ENCODE data around the gene TBX21.
"Not testable (repeated sequence)": the region's sequence is repeated elsewhere in the genome, so short reads cannot be mapped to it uniquely, and the experiment has no call there.

TBX21 gene

DNA sequence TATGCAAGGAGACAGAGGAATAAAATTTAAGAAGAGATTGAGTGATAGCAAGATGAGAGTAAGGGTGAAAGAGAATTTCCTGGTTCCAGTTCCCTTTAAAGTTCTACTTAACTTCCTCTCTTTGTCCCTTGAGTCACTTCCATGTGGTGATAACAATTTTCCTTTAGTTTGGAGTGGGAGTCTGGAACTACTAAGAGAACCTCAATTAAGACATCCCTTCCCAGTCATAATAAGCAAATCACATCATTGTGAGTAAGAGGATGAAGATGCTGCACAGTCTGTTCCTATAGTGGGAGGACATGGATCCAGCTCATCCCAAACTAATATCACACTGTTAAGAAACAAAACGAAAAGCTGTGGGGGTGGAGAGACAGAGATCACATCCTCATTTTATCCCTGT is 24.4 kb downstream of the TBX21 start:
- H3K27ac ChIP-seq = no peak overlapping the region
- no peak for DNase-seq (ENCODE audit: low read depth, low spot score)

DNA sequence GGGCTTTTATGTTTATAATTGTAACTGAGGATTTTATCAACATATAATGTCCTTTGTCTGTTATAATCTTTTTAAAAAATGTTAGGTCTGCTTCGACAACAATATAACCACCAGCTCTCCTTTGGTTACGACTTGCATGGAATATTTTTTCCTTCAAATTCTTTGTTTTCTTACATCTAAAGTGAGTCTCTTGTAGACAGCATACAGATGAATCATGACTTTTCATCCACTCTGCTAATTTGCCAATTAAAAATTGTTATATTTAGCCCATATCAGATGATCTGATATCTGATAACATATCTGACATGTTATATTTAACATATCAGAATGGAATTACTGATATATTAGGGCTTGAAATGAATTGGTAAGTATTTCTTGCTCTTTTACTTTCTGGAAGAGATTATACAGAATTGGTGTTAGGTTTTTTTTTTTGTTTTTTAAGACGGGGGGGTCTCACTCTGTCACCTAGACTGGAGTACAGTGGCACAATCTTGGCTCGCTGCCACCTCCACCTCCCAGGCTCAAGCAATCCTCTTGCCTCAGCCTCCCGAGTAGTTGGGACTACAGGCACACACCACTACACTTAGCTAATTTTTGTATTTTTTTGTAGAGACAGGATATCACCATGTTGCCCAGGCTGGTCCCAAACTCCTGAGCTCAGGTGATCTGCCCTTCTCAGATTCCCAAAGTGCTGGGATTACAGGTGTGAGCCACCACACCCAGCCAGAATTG is 27.5 kb downstream of the TBX21 start:
- no peak for DNase-seq (ENCODE audit: low read depth, low spot score)

DNA sequence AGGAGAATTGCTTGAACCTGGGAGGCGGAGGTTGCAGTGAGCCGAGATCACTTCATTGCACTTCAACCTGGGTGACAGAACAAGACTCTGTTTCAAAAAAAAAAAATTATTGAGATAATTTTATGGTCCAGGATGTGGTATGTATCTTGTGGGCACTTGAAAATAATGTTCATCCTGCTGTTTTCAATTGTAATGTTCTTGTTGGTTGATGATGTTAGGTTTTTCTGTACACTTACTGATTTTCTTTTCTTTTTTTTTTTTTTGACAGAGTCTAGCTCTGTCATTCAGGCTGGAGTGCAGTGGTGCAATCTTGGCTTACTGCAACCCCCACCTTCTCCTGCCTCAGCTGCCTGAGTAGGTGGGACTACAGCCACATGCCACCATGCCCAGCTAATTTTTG is 29.7 kb downstream of the TBX21 start:
- no peak overlapping the region for H3K27ac ChIP-seq
- no peak for DNase-seq (ENCODE audit: low read depth, low spot score)

More for the DNA sequence above, 27.5 kb downstream of the TBX21 start:
- H3K27ac ChIP-seq = no peak overlapping the region

DNA sequence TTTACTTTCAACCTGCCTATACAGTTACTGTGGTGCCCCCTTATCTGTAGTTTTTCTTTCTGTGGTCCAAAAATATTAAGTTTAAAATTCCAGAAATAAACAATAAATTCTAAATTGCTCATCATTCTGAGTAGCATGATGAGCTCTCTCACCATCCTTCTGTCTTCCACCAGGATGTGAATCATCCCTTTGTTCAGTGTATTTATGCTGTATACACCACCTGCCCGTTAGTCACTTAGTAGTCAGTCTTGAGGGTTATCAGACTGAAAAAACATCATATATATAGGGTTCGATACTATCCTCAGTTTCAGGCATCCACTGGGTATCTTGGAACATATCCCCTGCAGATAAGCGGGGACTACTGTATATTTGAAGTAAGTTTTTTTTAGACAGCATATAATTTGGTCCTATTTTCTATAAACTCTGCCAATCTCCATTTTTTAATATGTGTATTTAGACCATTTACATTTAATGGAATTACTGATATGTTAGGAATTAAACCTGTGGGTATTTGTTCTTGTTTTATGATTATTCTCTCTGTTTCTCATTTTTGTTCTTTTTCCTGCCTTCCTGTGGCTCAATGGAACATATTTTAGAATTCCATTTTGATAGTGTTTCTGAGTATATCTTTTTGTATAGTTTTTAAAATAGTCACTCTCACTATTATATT is 31.0 kb downstream of the TBX21 start:
- H3K27ac ChIP-seq = no peak overlapping the region
- peak; percentile 10 for DNase-seq (ENCODE audit: low read depth, low spot score)

DNA sequence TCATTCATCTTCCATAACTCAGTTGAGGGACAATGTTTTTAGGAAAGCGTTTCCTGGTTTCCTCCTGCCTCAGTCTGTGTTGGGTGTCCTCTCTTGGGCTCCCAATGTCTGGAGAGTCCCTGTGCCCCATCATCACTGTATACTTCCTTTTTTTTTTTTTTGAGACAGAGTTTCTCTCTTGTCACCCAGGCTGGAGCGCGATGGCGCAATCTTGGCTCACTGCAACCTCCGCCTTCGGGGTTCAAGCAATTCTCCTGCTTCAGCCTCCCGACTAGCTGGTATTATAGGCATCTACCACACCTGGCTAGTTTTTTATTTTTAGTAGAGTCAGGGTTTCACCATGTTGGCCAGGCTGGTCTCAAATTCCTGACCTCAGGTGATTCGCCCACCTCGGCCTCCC is 40.6 kb downstream of the TBX21 start:
- not testable (repeated sequence) for H3K27ac ChIP-seq; DNase-seq (ENCODE audit: low read depth, low spot score)

DNA sequence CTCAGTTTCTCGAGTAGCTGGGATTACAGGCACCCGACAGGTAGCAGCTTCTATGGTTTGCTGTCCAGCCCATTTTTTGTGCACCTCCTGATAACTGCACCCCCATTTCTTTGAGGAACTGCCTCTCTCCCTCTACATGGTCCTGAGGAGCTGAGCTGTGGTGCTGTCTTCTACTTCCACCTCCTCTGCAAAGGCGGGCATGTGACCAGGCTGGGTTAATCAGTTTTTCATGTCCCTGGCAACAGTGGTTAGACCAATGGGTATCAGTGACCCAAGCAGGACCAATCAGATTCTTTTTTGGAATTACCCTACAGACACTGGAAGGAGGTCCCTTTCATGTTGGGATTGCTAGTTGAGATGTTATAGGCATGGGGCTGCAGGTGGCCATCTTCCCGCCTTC is 41.3 kb downstream of the TBX21 start:
- no peak overlapping the region for H3K27ac ChIP-seq
- no peak for DNase-seq (ENCODE audit: low read depth, low spot score)

DNA sequence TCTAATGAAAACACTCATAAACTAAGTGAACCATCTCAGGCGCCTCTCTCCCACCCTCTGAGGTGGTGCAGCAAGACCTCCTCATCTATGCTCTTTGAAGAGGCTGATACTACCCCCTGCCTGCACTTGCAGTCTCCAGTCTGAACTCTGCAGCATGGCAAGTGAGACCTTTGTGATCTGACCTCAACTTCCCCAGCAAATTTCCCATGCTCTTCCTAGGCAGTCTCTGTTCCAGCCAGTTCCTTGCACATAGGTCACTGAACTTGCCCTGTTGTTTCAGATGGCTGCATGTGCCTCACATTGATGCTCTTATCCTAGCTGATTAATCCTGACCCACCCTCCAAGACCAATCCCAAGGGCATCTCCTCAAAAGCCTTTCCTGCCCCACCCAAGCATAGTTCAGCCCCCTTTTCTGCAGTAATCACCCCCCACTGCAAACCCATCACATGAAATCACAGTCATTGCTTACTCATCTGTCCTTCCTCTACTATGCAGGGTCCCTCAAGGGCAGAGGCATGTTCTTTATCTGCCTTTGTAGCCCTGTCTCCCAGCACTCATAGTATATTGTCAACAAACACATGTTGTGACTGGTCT is 42.0 kb downstream of the TBX21 start:
- no peak for DNase-seq (ENCODE audit: low read depth, low spot score)
- no peak overlapping the region for H3K27ac ChIP-seq

DNA sequence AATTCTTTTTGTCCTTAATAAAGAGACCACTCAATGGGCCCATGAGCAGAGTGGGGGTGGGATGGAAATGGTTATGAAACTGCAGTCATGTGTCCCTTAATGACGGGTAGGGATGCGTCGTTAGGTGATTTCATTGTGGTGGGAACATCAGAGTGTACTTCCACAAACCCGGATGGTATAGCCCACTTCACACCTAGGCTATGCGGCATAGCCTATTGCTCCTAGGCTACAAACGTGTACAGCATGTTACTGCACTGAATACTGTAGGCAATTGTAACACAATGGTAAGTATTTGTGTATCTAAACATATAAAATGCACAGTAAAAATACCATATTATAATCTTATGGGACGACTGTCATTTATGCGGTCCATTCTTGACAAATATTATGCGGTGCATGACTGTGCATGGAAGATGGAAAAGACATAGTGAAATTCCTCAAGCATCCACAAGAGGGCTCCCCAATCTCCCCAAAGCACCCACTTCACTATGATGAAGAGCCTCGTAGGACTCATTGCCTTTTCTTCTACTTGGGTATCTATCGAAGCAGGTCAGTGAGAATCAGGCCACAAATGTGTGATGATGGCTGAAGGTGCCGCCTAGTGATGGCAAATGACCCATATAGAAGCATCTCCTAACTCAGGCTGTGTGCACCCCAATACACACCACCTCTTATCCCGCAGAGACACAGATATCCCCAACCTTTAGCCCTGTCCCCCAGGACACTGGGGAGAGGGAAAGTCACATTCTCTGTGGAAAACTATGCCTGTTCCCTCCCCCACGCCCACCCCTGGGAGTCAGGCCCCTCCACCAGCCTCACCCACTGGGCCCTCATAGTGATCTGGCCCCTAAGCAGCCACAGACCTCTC is 43.5 kb downstream of the TBX21 start:
- no peak for DNase-seq (ENCODE audit: low read depth, low spot score)
- no peak overlapping the region for H3K27ac ChIP-seq

DNA sequence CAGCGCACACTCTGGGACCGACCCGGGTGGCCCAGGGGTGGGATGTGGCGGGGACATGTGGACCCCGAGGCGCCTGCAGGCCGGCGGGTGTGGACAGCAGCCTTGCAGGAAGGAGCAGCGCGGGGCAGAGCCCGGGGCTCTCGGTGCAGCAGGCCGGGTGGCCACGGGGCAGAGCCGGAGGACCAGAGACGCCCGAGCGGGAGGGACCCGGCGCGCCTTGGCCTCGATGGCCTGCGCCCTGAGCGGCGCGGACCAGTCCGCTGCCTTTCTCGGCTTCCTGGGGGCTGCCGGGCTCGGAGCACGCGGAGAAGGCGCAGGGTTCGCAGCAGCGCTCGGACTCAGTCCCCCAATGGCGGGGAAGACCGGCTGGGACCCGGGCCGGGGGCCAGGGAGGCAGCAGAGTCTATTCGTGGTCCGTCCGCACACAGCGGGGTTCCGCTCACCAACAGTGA is 45.2 kb downstream of the TBX21 start:
- DNase-seq (ENCODE audit: low read depth, low spot score) = no peak

DNA sequence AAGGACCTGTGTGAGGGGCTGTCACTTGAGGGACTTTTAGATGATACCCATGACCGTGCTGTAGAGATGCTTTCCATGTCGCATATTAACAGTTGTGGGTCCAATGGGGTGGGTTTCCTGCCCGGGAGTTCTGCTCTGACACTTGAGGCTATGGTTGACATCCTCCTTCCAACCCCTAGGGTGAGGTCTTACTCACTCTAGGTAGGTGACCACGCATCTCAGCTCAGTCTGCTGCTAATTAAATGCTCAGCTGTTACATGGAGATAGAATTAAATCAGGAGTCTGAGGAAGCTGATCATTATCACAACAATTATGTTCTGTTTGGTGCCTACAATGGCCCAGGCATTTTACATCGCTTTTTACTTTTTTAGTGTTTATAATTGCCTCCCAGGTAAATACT is 48.4 kb downstream of the TBX21 start:
- no peak for DNase-seq (ENCODE audit: low read depth, low spot score)
- H3K27ac ChIP-seq = no peak overlapping the region

More for the DNA sequence above, 45.2 kb downstream of the TBX21 start:
- H3K27ac ChIP-seq = no peak overlapping the region

DNA sequence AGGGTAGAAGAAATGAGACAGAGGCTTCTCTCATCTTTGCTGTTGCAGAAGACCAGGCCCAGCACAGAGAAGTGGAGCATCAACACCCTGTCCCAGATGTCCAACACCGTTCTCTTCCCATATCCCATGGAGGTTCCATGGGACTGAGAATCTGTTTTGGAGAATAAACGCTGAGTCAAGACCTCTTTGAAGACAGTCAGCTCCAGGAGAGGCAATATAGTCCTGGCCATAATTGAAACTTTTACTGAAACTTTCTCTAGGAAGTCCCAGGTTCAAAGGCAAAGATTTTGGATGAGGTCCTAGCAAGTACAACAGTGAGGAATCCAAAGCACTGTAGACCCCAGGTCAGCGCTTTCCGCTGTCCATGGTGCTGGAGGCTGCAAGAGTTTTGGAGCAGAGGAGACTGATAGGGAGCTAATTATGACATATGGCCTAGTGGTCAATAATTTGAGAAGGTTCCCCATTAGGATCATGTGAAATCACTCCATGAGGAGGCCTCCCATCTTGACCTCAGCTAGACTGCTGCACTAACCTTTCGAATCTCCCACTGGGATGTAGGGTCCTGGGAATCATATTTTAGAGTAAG is 52.6 kb downstream of the TBX21 start:
- H3K27ac ChIP-seq = no peak overlapping the region
- DNase-seq (ENCODE audit: low read depth, low spot score) = no peak

DNA sequence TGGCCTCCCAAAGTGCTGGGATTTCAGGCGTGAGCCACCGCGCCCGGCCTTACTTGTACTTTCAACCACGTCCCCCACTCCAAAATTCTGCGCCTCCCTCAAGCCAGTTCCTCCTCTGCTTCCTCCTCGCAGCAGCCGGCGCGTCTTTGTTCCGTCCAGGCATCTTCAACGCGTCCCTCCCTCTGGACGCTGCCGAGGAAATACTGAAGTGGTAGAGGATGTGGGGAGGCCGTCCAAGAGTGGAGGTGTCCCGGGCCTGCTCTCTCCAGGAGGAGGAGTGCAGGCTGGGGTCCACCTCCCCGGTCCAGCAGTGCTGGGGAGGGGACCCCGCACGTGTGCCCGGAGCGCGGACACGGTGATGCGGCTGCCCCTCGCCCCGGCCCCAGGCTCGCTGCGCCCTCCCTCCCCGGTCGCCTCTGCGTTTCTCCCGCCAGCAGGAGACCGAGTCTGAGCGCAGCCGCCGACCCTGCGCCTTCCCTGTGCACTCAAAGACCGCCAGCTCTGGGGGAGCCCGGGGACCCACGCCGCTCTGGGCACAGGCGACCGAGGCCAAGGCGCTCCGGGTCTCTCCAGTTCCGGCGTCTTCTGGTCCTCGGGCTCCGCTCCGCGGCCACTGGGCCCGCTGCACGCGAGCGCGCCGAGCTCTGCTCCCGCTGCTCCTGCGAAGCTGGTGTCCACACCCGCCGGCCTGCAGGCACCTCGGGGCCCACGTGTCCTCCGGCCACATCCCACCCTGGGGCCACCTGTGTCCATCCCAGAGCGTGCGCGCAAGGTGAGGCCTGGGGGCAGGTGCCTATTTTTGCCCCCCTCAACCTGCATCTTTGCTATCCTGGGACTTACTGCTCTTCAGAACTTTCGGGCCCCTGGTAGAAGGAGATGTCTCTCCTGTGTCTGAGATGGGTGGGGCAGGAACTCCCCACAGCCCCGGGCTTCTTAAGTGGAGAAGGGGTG is 56.9 kb downstream of the TBX21 start:
- no peak overlapping the region for H3K27ac ChIP-seq
- DNase-seq (ENCODE audit: low read depth, low spot score) = no peak

DNA sequence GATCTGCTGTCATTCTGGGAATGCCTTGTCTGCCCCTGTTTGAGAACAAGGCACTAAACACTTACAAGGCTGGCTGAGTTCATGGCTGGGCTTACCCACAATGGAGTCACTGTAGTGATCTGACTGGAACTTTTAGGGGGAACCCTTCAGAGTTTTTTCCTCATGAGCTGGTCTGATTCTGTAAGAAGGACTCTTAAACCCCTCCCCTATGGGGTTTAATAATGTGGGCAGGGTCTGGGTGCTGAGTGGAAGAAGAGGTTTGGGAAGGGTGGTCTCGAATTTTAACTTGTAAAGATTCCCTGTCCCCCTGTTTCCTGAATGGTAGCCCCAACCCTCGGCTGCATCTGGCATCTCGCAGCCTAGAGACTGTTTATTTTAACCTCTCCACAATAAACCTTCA is 58.0 kb downstream of the TBX21 start:
- no peak for DNase-seq (ENCODE audit: low read depth, low spot score)
- no peak overlapping the region for H3K27ac ChIP-seq

DNA sequence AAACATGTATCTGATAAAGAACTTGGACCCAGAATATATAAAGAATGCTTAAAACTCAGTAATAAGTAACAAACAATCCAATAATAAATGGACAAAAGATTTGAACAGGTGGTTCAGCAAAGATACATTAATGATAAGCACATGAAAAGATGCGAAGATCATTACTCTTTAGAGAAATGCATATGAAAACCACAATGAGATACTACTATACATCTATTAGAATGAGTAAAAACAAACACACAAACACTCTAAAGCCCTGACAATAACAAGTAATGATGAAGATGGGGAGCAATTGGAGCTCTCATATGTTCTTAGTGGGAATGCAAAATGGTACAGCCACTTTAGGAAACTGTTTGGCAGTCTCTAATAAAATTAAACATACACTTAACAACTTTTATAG is 59.4 kb downstream of the TBX21 start:
- no peak for DNase-seq (ENCODE audit: low read depth, low spot score)
- H3K27ac ChIP-seq = no peak overlapping the region

DNA sequence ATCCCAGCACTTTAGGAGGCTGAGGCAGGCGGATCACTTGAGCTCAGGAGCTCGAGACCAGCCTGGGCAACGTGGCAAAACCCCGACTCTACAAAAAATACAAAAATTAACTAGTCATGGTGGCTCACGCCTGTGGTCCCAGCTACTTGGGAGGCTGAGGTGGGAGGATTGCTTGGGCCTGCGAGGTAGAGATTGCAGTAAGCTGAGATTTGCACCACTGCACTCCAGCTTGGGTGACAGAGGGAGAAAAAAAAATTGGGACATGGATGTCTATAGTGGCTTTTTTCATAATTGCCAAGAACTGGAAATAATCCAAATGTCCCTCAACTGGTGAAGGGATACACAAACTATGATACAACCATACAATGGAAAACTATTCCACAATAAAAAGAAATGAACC is 59.9 kb downstream of the TBX21 start:
- no peak overlapping the region for H3K27ac ChIP-seq

More for the DNA sequence above, 59.9 kb downstream of the TBX21 start:
- no peak for DNase-seq (ENCODE audit: low read depth, low spot score)

All from epithelial cell of prostate (primary cell).